ENCODE data around the gene MRC1. TPM values are rescaled to one million over a fixed set of nuclear protein-coding genes. Genes with fewer than 3 reads are reported as not detected.
A peak's percentile ranks its signal among the peaks of the same experiment; 100 is the strongest.

The MRC1 gene
- total RNA-seq, 1 experiment from 2014 or later = not detected

- DNase-seq (ENCODE audit: low read depth) = peak; percentile 20
These were observed 38.6 kb downstream of the MRC1 start for GRCh38 chr10:17847585-17848296.

- DNase-seq (ENCODE audit: low read depth) = no peak
These were observed 39.5 kb downstream of the MRC1 start for GRCh38 chr10:17848646-17849045.

GRCh38 chr10:17850501-17850900 lies 41.4 kb downstream of the MRC1 start:
- DNase-seq (ENCODE audit: low read depth) = no peak

- DNase-seq (ENCODE audit: low read depth) = no peak
These were observed 42.5 kb downstream of the MRC1 start for GRCh38 chr10:17851611-17852010.

GRCh38 chr10:17854044-17854652 lies 45.0 kb downstream of the MRC1 start:
- DNase-seq (ENCODE audit: low read depth) = peak; percentile 3

GRCh38 chr10:17857040-17857439 lies 47.9 kb downstream of the MRC1 start:
- DNase-seq (ENCODE audit: low read depth) = no peak

- DNase-seq (ENCODE audit: low read depth) = no peak
These were observed 50.5 kb downstream of the MRC1 start for GRCh38 chr10:17859492-17860156.

- no peak for DNase-seq (ENCODE audit: low read depth)
These were observed 52.6 kb downstream of the MRC1 start for GRCh38 chr10:17861760-17862159.

- DNase-seq (ENCODE audit: low read depth) = no peak
These were observed 56.2 kb downstream of the MRC1 start for GRCh38 chr10:17865351-17865750.

- DNase-seq (ENCODE audit: low read depth) = no peak
These were observed 57.2 kb downstream of the MRC1 start for GRCh38 chr10:17866346-17866745.

- DNase-seq (ENCODE audit: low read depth) = no peak
These were observed 57.9 kb downstream of the MRC1 start for GRCh38 chr10:17867056-17867455.

- DNase-seq (ENCODE audit: low read depth) = no peak
These were observed 61.9 kb downstream of the MRC1 start for GRCh38 chr10:17871036-17871435.

- DNase-seq (ENCODE audit: low read depth) = peak; percentile 10
These were observed 63.3 kb downstream of the MRC1 start for GRCh38 chr10:17872191-17873091.

GRCh38 chr10:17873946-17874345 lies 64.8 kb downstream of the MRC1 start:
- no peak for DNase-seq (ENCODE audit: low read depth)

- no peak for DNase-seq (ENCODE audit: low read depth)
These were observed 68.0 kb downstream of the MRC1 start for GRCh38 chr10:17877121-17877520.

GRCh38 chr10:17878896-17879295 lies 69.7 kb downstream of the MRC1 start:
- DNase-seq (ENCODE audit: low read depth) = no peak

- DNase-seq (ENCODE audit: low read depth) = no peak
These were observed 71.5 kb downstream of the MRC1 start for GRCh38 chr10:17880601-17881000.

GRCh38 chr10:17882557-17882956 lies 73.4 kb downstream of the MRC1 start:
- DNase-seq (ENCODE audit: low read depth) = no peak

GRCh38 chr10:17883621-17884020 lies 74.5 kb downstream of the MRC1 start:
- DNase-seq (ENCODE audit: low read depth) = no peak

- DNase-seq (ENCODE audit: low read depth) = no peak
These were observed 79.0 kb downstream of the MRC1 start for GRCh38 chr10:17888189-17888588.

- no peak for DNase-seq (ENCODE audit: low read depth)
These were observed 82.3 kb downstream of the MRC1 start for GRCh38 chr10:17891435-17891834.

- DNase-seq (ENCODE audit: low read depth) = no peak
These were observed 95.4 kb downstream of the MRC1 start for GRCh38 chr10:17904564-17904963.

Data from M059J (cell line).